ENCODE measurements around the gene LOXL1.

The LOXL1 gene

DNA sequence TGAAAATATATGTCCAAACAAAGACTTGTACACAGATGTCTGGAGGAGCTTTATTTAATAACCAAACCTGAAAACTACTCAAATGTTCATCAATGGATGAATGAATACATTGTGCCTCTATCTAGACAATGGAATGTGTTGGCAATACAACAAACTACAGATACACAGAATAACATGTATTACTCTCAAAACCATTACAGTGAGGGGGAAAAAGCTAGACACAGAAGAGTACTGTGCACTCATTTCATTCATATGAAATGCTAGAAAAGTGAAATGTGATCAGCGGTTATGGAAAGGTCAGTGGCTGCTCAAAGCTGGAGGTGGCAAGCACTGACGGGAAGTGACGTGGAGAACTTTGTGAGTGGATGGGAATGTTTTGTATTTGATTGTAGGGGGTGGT, 52.6 kb downstream of the LOXL1 start:
- Histone ChIP-seq H3K4me3 (IDR thresholded peaks at IDR 0.05; ENCODE audit: insufficient read depth, low read depth, low read length) (no peak overlapping the region), H3K27ac (no peak overlapping the region), H3K4me1 (ENCODE audit: low read depth, poor library complexity, severe bottlenecking) (peaks cover 23% of the 10 kb centered on the region), H4K20me1 (ENCODE audit: insufficient read depth) (no peaks in the 10 kb centered on the region), H3K79me2 (ENCODE audit: insufficient read depth, low read depth) (no peaks in the 10 kb centered on the region), H3K9ac (no peak overlapping the region), H3K36me3 (ENCODE audit: insufficient read depth) (no peaks in the 10 kb centered on the region), H3K27me3 (ENCODE audit: insufficient read depth, low read depth) (no peaks in the 10 kb centered on the region), H2AFZ (ENCODE audit: low read depth) (no peak overlapping the region), H3K4me2 (no peak overlapping the region)
- no peak for TF ChIP-seq CTCF (conservative IDR thresholded peaks at IDR 0.05; ENCODE audit: low read depth, low read length)

DNA sequence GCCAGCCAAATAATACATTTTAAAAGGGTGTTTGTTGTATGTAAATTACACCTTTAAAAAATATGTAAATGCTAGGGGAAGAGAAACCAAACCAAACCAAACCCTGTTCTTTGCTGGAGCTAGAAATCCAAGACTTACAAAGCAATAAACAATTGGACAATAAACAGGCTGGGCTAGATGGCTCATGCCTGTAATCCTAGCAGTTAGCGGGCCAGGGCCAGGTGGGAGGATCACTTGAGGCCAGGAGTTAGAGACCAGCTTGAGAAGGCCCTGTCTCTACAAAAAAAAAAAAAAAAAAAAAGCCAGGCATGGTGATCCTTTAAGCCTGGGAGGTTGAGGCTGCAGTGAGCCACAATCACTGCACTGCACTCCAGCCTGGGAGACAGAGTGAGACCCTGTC, 53.4 kb downstream of the LOXL1 start:
- Histone ChIP-seq H3K27me3 (ENCODE audit: insufficient read depth, low read depth) (no peaks in the 10 kb centered on the region), H4K20me1 (ENCODE audit: insufficient read depth) (no peaks in the 10 kb centered on the region), H2AFZ (ENCODE audit: low read depth) (no peak overlapping the region), H3K27ac (no peak overlapping the region), H3K36me3 (ENCODE audit: insufficient read depth) (no peaks in the 10 kb centered on the region), H3K79me2 (ENCODE audit: insufficient read depth, low read depth) (no peaks in the 10 kb centered on the region), H3K4me1 (ENCODE audit: low read depth, poor library complexity, severe bottlenecking) (peaks cover 30% of the 10 kb centered on the region), H3K9ac (no peak overlapping the region), H3K4me3 (IDR thresholded peaks at IDR 0.05; ENCODE audit: insufficient read depth, low read depth, low read length) (no peak overlapping the region), H3K4me2 (no peak overlapping the region)
- TF ChIP-seq CTCF (conservative IDR thresholded peaks at IDR 0.05; ENCODE audit: low read depth, low read length): no peak

DNA sequence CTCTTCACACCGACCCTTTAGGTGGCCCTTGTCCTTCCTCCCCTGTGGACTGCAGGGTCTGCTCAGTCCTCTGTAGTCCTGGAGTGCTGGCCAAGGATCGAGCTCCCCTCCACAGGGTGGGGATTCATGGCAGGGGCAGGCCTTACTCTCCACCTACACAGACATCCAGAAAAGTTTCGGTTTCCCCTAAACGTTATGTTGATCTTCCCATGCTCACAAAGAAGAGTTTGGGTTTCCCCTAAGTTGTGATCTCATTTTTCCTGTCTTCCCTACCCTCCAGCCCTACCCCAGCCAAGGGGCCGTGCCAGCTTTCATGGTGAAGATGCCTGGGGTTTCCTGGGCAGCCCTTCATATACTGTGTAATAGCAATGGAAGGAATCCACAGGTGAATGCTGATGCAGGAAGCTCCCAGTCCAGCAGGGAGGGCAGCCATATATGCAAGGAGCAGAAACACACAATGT, 55.5 kb downstream of the LOXL1 start:
- Histone ChIP-seq H3K4me1 (ENCODE audit: low read depth, poor library complexity, severe bottlenecking) (peaks cover 52% of the 10 kb centered on the region), H2AFZ (ENCODE audit: low read depth) (no peak overlapping the region)

GRCh38 chr15:73982222-73982962, 56.1 kb downstream of the LOXL1 start:
- Histone ChIP-seq H4K20me1 (ENCODE audit: insufficient read depth) (no peaks in the 10 kb centered on the region), H3K27ac (no peak overlapping the region), H3K27me3 (ENCODE audit: insufficient read depth, low read depth) (no peaks in the 10 kb centered on the region), H3K4me3 (IDR thresholded peaks at IDR 0.05; ENCODE audit: insufficient read depth, low read depth, low read length) (no peak overlapping the region), H2AFZ (ENCODE audit: low read depth) (no peak overlapping the region), H3K9ac (no peak overlapping the region), H3K36me3 (ENCODE audit: insufficient read depth) (no peaks in the 10 kb centered on the region), H3K79me2 (ENCODE audit: insufficient read depth, low read depth) (no peaks in the 10 kb centered on the region), H3K4me1 (ENCODE audit: low read depth, poor library complexity, severe bottlenecking) (peaks cover 58% of the 10 kb centered on the region), H3K4me2 (peak overlapping the region; percentile 19; the same call in 1 of the 2 replicates)
- no peak for TF ChIP-seq CTCF (conservative IDR thresholded peaks at IDR 0.05; ENCODE audit: low read depth, low read length)

More for the DNA sequence above, 55.5 kb downstream of the LOXL1 start:
- no peaks in the 10 kb centered on the region for H4K20me1 ChIP-seq (ENCODE audit: insufficient read depth)
- H3K27ac ChIP-seq: no peak overlapping the region
- no peaks in the 10 kb centered on the region for H3K27me3 ChIP-seq (ENCODE audit: insufficient read depth, low read depth)
- no peaks in the 10 kb centered on the region for H3K79me2 ChIP-seq (ENCODE audit: insufficient read depth, low read depth)
- H3K4me3 ChIP-seq (IDR thresholded peaks at IDR 0.05; ENCODE audit: insufficient read depth, low read depth, low read length): no peak overlapping the region
- no peak for TF ChIP-seq CTCF (conservative IDR thresholded peaks at IDR 0.05; ENCODE audit: low read depth, low read length)
- peak overlapping the region; percentile 19; the same call in 1 of the 2 replicates for H3K4me2 ChIP-seq
- H3K36me3 ChIP-seq (ENCODE audit: insufficient read depth): no peaks in the 10 kb centered on the region
- no peak overlapping the region for H3K9ac ChIP-seq

Data from KMS-11 (cell line).